Activated CD8-positive, alpha-beta memory T cell treated with anti-CD3 and anti-CD28 coated beads for 4 hours (primary cell): ENCODE results near the gene ROS1.

ENCODE experiments used
- DNase-seq, 2 donors: peaks; one replicate each; pipeline ENCODE4 v3.0.0-alpha.2; 2020; ENCODE audit warnings: low read depth in 2 of 2

The ROS1 gene

GRCh38 chr6:117311310-117311709 is 114.4 kb downstream of the ROS1 start:
- no peak for DNase-seq

- DNase-seq, result no peak
These were observed 116.1 kb downstream of the ROS1 start for GRCh38 chr6:117309611-117310010.

GRCh38 chr6:117309069-117309468 is 116.7 kb downstream of the ROS1 start:
- no peak for DNase-seq

- no peak for DNase-seq
These were observed 118.1 kb downstream of the ROS1 start for GRCh38 chr6:117307655-117308054.

GRCh38 chr6:117306227-117306790 is 119.4 kb downstream of the ROS1 start:
- DNase-seq, result no peak

GRCh38 chr6:117304446-117304845 is 121.3 kb downstream of the ROS1 start:
- DNase-seq, result no peak

GRCh38 chr6:117303323-117303722 is 122.4 kb downstream of the ROS1 start:
- DNase-seq, result no peak

GRCh38 chr6:117298941-117299340 is 126.8 kb downstream of the ROS1 start:
- DNase-seq, result no peak

GRCh38 chr6:117290173-117290846 is 135.4 kb downstream of the ROS1 start:
- no peak for DNase-seq

- DNase-seq, result no peak
These were observed 137.5 kb downstream of the ROS1 start for GRCh38 chr6:117288083-117288715.

- DNase-seq, result no peak
These were observed 144.8 kb downstream of the ROS1 start for GRCh38 chr6:117280922-117281321.

GRCh38 chr6:117276778-117277316 is 148.9 kb downstream of the ROS1 start:
- DNase-seq, result no peak

- no peak for DNase-seq
These were observed 150.0 kb downstream of the ROS1 start for GRCh38 chr6:117275711-117276110.

GRCh38 chr6:117275205-117275604 is 150.5 kb downstream of the ROS1 start:
- no peak for DNase-seq

- DNase-seq, result no peak
These were observed 152.9 kb downstream of the ROS1 start for GRCh38 chr6:117272891-117273290.

GRCh38 chr6:117272032-117272866 is 153.5 kb downstream of the ROS1 start:
- no peak for DNase-seq

- no peak for DNase-seq
These were observed 154.8 kb downstream of the ROS1 start for GRCh38 chr6:117270843-117271507.

GRCh38 chr6:117270055-117270842 is 155.5 kb downstream of the ROS1 start:
- no peak for DNase-seq

- DNase-seq, result no peak
These were observed 156.1 kb downstream of the ROS1 start for GRCh38 chr6:117269638-117270054.

GRCh38 chr6:117268924-117269323 is 156.8 kb downstream of the ROS1 start:
- DNase-seq, result no peak
